GM23248 (cell line): ENCODE data around the gene BAMBI. TPM values are rescaled to one million over a fixed set of nuclear protein-coding genes. Genes with fewer than 3 reads are reported as not detected.

ENCODE experiments used
- DNase-seq: peaks from one replicate; pipeline ENCODE4 v3.0.0-alpha.2; 2015
- H2AFZ ChIP-seq: fragments of 200-600 bp; sonication (generic); 2 replicates; pipeline ENCODE4 v1.6.1; 2016; ENCODE audit warnings: antibody characterized with exemption
- H3F3A ChIP-seq: fragments of 200-600 bp; sonication (generic); 2 replicates; pipeline ENCODE4 v1.6.1; 2016; ENCODE audit warnings: mild to moderate bottlenecking, antibody characterized with exemption, mixed run types; ENCODE audit not compliant: insufficient read depth
- H3K27ac ChIP-seq: fragments of 200-600 bp; sonication (generic); 2 replicates; pipeline ENCODE4 v1.5.1; 2016; ENCODE audit warnings: mild to moderate bottlenecking
- H3K27me3 ChIP-seq: fragments of 200-600 bp; sonication (generic); replicated peaks from 2 replicates; pipeline ENCODE4 v1.6.1; 2016; ENCODE audit warnings: mild to moderate bottlenecking; ENCODE audit not compliant: insufficient read depth
- H3K36me3 ChIP-seq: fragments of 200-600 bp; sonication (generic); 2 replicates; pipeline ENCODE4 v1.6.1; 2016; ENCODE audit warnings: low read depth, mild to moderate bottlenecking
- H3K4me1 ChIP-seq: fragments of 200-600 bp; sonication (generic); 2 replicates; pipeline ENCODE4 v1.6.1; 2016; ENCODE audit warnings: mild to moderate bottlenecking; ENCODE audit not compliant: insufficient read depth
- H3K4me2 ChIP-seq: fragments of 200-600 bp; sonication (generic); one replicate; pipeline ENCODE4 v1.6.1; 2016; ENCODE audit warnings: mild to moderate bottlenecking; ENCODE audit not compliant: unreplicated experiment
- H3K4me3 ChIP-seq: fragments of 200-600 bp; sonication (generic); 2 replicates; pipeline ENCODE4 v1.5.1; 2016; ENCODE audit warnings: mild to moderate bottlenecking
- H3K79me2 ChIP-seq: fragments of 200-600 bp; sonication (generic); 2 replicates; pipeline ENCODE4 v1.6.1; 2016; ENCODE audit warnings: mild to moderate bottlenecking; ENCODE audit not compliant: insufficient read depth
- H3K9ac ChIP-seq: fragments of 200-600 bp; sonication (generic); 2 replicates; pipeline ENCODE4 v1.6.1; 2016; ENCODE audit warnings: mild to moderate bottlenecking
- H3K9me2 ChIP-seq: fragments of 200-600 bp; sonication (generic); 2 replicates; pipeline ENCODE4 v1.6.1; 2016; ENCODE audit warnings: mixed run types, mild to moderate bottlenecking, moderate library complexity; ENCODE audit not compliant: insufficient read depth
- H3K9me3 ChIP-seq: fragments of 200-600 bp; sonication (generic); one replicate; pipeline ENCODE4 v1.6.1; 2017; ENCODE audit warnings: low read depth
- H4K20me1 ChIP-seq: fragments of 200-600 bp; sonication (generic); 2 replicates; pipeline ENCODE4 v1.6.0; 2016; ENCODE audit not compliant: insufficient read depth
- EZH2 ChIP-seq: fragments of 200-600 bp; sonication (generic); IDR thresholded peaks from 2 replicates; pipeline ENCODE4 v1.6.1; 2018; ENCODE audit warnings: antibody characterized with exemption, mild to moderate bottlenecking; ENCODE audit not compliant: insufficient read depth, poor library complexity, severe bottlenecking
- EZH2phosphoT487 ChIP-seq: fragments of 200-600 bp; sonication (generic); IDR thresholded peaks from 2 replicates; pipeline ENCODE4 v1.6.1; 2018; ENCODE audit warnings: antibody characterized with exemption, moderate library complexity, mild to moderate bottlenecking, low read depth; ENCODE audit not compliant: insufficient read depth
- WGBS, 2 experiments: methylation state at CpG; one replicate each; pipeline ENCODE4 v1.1.6; 2015 to 2017; ENCODE audit warnings: low lambda C conversion rate in 2 of 2, low coverage in 1 of 2; ENCODE audit errors: missing lambda C conversion rate in 2 of 2; 5-methylcytosine and 5-hydroxymethylcytosine counted together
- in situ Hi-C: fragments of 300-500 bp; cut with MboI; formaldehyde crosslinking; loops from 2 replicates; pipeline ENCODE4 v1.15.0; 2020
- polyA plus RNA-seq: library from polyadenylated mRNA; unstranded; fragments of >200 nt; fragmentation: Nextera tagmentation; extraction: Ambion mirVana; gene quantifications from 2 replicates; pipeline ENCODE4 v1.2.1, GENCODE V29; 2016
- total RNA-seq: library from RNA; depleted of rRNA; stranded (reverse); fragments of >200 nt; shearing (Covaris generic); gene quantifications from 2 replicates; pipeline ENCODE4 v1.2.3, GENCODE V29; 2014

BAMBI gene
- total and polyA plus RNA-seq, 2 experiments from 2014 or later = 0.85 to 1.8 TPM

DNA sequence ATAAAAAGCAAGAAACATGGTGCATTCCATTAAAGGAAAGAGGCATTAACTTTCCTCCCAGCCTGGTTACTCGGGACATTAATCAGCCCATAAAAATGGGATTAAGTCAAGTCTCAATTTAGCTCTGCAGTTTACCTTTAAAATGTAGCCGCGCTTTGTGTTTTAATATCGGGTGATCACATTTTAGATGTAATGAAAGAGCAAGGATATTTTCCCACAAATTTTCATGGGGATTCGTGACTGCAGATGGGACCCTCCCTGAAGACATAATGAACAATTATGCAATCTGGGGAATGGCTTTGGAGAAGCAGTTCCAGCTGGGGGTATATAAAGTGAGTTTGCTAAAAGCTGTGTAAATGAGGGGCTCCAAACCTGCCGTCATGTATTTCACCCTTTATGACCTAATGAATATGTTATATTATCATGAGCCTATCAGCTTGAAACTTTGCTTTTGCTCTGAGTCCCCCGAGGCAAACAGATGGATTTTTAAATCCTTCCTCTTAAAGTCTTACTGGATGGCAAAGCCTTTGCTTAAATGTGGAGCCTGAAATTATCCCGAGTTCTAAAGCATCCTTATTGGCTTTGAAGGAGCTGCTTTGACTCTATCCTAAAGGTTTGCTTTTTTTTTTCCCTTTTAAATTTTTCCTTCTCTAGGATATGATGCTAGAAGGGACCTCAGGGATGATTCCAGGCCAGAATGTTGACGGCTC, 31.8 kb downstream of the BAMBI start:
- Histone ChIP-seq H3K4me2 (no peak overlapping the region), H4K20me1 (no peaks in the 10 kb centered on the region), H2AFZ (no peak overlapping the region), H3K36me3 (no peaks in the 10 kb centered on the region), H3F3A (no peaks in the 10 kb centered on the region), H3K4me3 (no peak overlapping the region), H3K79me2 (no peaks in the 10 kb centered on the region), H3K4me1 (no peaks in the 10 kb centered on the region), H3K9me3 (no peaks in the 10 kb centered on the region), H3K27ac (no peak overlapping the region), H3K9me2 (no peaks in the 10 kb centered on the region), H3K27me3 (peaks cover 6% of the 10 kb centered on the region), H3K9ac (no peak overlapping the region)
- in situ Hi-C loops = no loop called here
- TF ChIP-seq EZH2phosphoT487 = no peak
- no peak for TF ChIP-seq EZH2
- 44 to 46% methylated on average over 9 of the region's 9 CpGs for WGBS, 2 experiments
- no peak for DNase-seq

DNA sequence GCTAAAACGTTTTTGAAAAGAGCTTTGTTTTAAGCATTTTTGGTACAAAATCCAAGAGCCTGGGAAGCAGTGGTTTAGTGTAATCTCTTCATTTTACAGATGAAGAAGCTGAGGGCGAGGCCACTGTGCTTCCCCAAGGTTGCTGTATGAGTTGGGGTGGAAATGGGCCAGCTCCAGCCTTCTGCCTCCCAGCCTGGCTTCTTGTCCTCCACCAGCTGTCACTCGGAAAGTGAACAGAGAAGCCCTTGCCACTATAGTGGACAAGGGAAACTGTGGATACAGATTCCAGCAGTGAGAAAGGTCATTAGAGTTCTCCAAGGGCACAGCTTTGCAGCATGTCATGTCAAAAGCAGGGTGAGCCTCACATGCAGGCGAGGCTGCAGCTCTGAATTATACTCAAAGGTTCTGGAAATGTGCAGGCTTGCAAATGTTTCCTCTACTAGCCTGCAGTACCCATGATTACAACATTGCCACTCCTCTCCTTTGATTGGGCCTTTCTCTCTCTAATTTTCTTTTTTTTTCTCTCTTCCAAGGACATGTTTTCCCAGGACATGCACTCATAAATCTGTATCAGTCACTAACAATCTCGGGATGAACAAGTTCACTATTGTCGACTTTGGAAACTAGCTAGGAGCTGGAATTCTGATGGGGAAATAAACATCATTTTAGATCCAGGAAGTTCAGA, 33.0 kb downstream of the BAMBI start:
- TF ChIP-seq EZH2phosphoT487 (no peak), EZH2 (no peak)

GRCh38 chr10:28711041-28711440, 33.7 kb downstream of the BAMBI start:
- H3K79me2 ChIP-seq = no peaks in the 10 kb centered on the region
- TF ChIP-seq EZH2phosphoT487 = no peak
- TF ChIP-seq EZH2 = no peak
- no peaks in the 10 kb centered on the region for H3K9me2 ChIP-seq
- in situ Hi-C loops = no loop called here
- H3K9me3 ChIP-seq = no peaks in the 10 kb centered on the region
- H3K4me1 ChIP-seq = no peaks in the 10 kb centered on the region
- DNase-seq = no peak
- 25 to 61% methylated on average over 1 of the region's 1 CpG for WGBS, 2 experiments
- H3K27ac ChIP-seq = no peak overlapping the region
- no peaks in the 10 kb centered on the region for H3F3A ChIP-seq
- H3K9ac ChIP-seq = no peak overlapping the region
- H3K27me3 ChIP-seq = no peaks in the 10 kb centered on the region; the same call in 1 of the 2 replicates
- no peak overlapping the region for H2AFZ ChIP-seq
- H3K4me3 ChIP-seq = no peak overlapping the region
- no peaks in the 10 kb centered on the region for H3K36me3 ChIP-seq
- H4K20me1 ChIP-seq = no peaks in the 10 kb centered on the region
- no peak overlapping the region for H3K4me2 ChIP-seq

More for the DNA sequence above, 33.0 kb downstream of the BAMBI start:
- Histone ChIP-seq H3F3A (no peaks in the 10 kb centered on the region), H3K4me3 (no peak overlapping the region), H3K4me1 (no peaks in the 10 kb centered on the region), H3K27me3 (no peaks in the 10 kb centered on the region; the same call in 1 of the 2 replicates), H3K4me2 (no peak overlapping the region), H4K20me1 (no peaks in the 10 kb centered on the region), H3K9me2 (no peaks in the 10 kb centered on the region), H3K27ac (no peak overlapping the region), H3K79me2 (no peaks in the 10 kb centered on the region), H3K9me3 (no peaks in the 10 kb centered on the region), H3K36me3 (no peaks in the 10 kb centered on the region), H3K9ac (no peak overlapping the region), H2AFZ (no peak overlapping the region)
- in situ Hi-C loops = no loop called here
- no peak for DNase-seq
- 26 to 29% methylated on average over 6 of the region's 6 CpGs for WGBS, 2 experiments

GRCh38 chr10:28711776-28712175, 34.5 kb downstream of the BAMBI start:
- no peak overlapping the region for H3K4me2 ChIP-seq
- H3K79me2 ChIP-seq = no peaks in the 10 kb centered on the region
- H3K27ac ChIP-seq = no peak overlapping the region
- 23 to 24% methylated on average over 3 of the region's 3 CpGs for WGBS, 2 experiments
- no peaks in the 10 kb centered on the region for H3K36me3 ChIP-seq
- TF ChIP-seq EZH2phosphoT487 = no peak
- no peaks in the 10 kb centered on the region; the same call in 1 of the 2 replicates for H3K27me3 ChIP-seq
- H3K4me3 ChIP-seq = no peak overlapping the region
- in situ Hi-C loops = no loop called here
- H3K9ac ChIP-seq = no peak overlapping the region
- H2AFZ ChIP-seq = no peak overlapping the region
- H4K20me1 ChIP-seq = no peaks in the 10 kb centered on the region
- no peak for DNase-seq
- no peaks in the 10 kb centered on the region for H3K4me1 ChIP-seq
- no peaks in the 10 kb centered on the region for H3F3A ChIP-seq
- no peaks in the 10 kb centered on the region for H3K9me3 ChIP-seq
- H3K9me2 ChIP-seq = no peaks in the 10 kb centered on the region
